Astrocyte (in vitro differentiated cells and primary cell): ENCODE data around the gene SFT2D3. TPM values are rescaled to one million over a fixed set of nuclear protein-coding genes. Genes with fewer than 3 reads are reported as not detected.

ENCODE experiments used
- DNase-seq: peaks from one replicate; pipeline ENCODE4 v3.0.0-alpha.2; 2010; ENCODE audit warnings: low read depth
- FAIRE-seq: peaks from 2 replicates; lab custom pipeline; 2011; peaks lifted over from hg19 to GRCh38; lab: Jason Lieb, UNC
- H2AFZ ChIP-seq: 2 replicates; pipeline ENCODE4 v1.6.0; 2012; ENCODE audit warnings: low read depth, low read length, inconsistent platforms
- H3K27ac ChIP-seq: 2 replicates; pipeline ENCODE4 v1.5.1; 2011; ENCODE audit warnings: low read depth, low read length, inconsistent platforms
- H3K27me3 ChIP-seq: 2 replicates; pipeline ENCODE4 v1.6.0; 2011; ENCODE audit warnings: low read length, inconsistent platforms; ENCODE audit not compliant: insufficient read depth
- H3K36me3 ChIP-seq: 2 replicates; pipeline ENCODE4 v1.5.1; 2011; ENCODE audit warnings: low read length, inconsistent platforms; ENCODE audit not compliant: insufficient read depth
- H3K4me1 ChIP-seq: 2 replicates; pipeline ENCODE4 v1.5.1; 2011; ENCODE audit warnings: low read length, inconsistent platforms; ENCODE audit not compliant: insufficient read depth
- H3K4me2 ChIP-seq: 2 replicates; pipeline ENCODE4 v1.6.0; 2012; ENCODE audit warnings: low read length, inconsistent platforms
- H3K4me3 ChIP-seq: 2 replicates; pipeline ENCODE4 v1.5.1; 2011; ENCODE audit warnings: low read depth, mild to moderate bottlenecking, low read length, inconsistent platforms; ENCODE audit not compliant: insufficient read depth
- H3K79me2 ChIP-seq: 2 replicates; pipeline ENCODE4 v1.6.0; 2012; ENCODE audit warnings: mild to moderate bottlenecking, low read length, inconsistent platforms; ENCODE audit not compliant: insufficient read depth
- H3K9ac ChIP-seq: 2 replicates; pipeline ENCODE4 v1.6.0; 2012; ENCODE audit warnings: mild to moderate bottlenecking, low read length, inconsistent platforms
- H3K9me3 ChIP-seq: 2 replicates; pipeline ENCODE4 v1.5.1; 2012; ENCODE audit warnings: low read depth, mild to moderate bottlenecking, low read length, inconsistent platforms; ENCODE audit not compliant: insufficient read depth
- H4K20me1 ChIP-seq: 2 replicates; pipeline ENCODE4 v1.6.0; 2012; ENCODE audit warnings: low read length, inconsistent platforms; ENCODE audit not compliant: insufficient read depth
- H3K27ac Mint-ChIP-seq: one replicate; pipeline ENCODE4 v1.8.0; 2021; ENCODE audit warnings: mild to moderate bottlenecking, mixed read lengths; ENCODE audit not compliant: unreplicated experiment
- H3K27me3 Mint-ChIP-seq: one replicate; pipeline ENCODE4 v1.8.0; 2021; ENCODE audit warnings: low read depth, mixed read lengths; ENCODE audit not compliant: unreplicated experiment
- H3K36me3 Mint-ChIP-seq: one replicate; pipeline ENCODE4 v1.8.0; 2021; ENCODE audit warnings: low read depth, mixed read lengths; ENCODE audit not compliant: unreplicated experiment
- H3K4me1 Mint-ChIP-seq: one replicate; pipeline ENCODE4 v1.8.0; 2021; ENCODE audit warnings: low read depth, mixed read lengths; ENCODE audit not compliant: unreplicated experiment
- H3K4me3 Mint-ChIP-seq: one replicate; pipeline ENCODE4 v1.8.0; 2021; ENCODE audit warnings: mild to moderate bottlenecking, moderate library complexity, mixed read lengths; ENCODE audit not compliant: unreplicated experiment
- H3K9me3 Mint-ChIP-seq: one replicate; pipeline ENCODE4 v1.8.0; 2021; ENCODE audit warnings: mild to moderate bottlenecking, mixed read lengths; ENCODE audit not compliant: unreplicated experiment
- CTCF ChIP-seq: IDR thresholded peaks from 2 replicates; pipeline ENCODE4 v1.5.1; 2011; ENCODE audit warnings: low read depth, mild to moderate bottlenecking, inconsistent platforms, low read length, moderate library complexity; ENCODE audit not compliant: insufficient read depth
- EZH2 ChIP-seq: IDR thresholded peaks from 2 replicates; pipeline ENCODE4 v1.6.1; 2012; ENCODE audit warnings: mild to moderate bottlenecking, low read length, inconsistent platforms; ENCODE audit not compliant: insufficient read depth
- total RNA-seq: library from RNA; stranded (reverse); gene quantifications from 2 replicates; pipeline ENCODE4 v1.2.1, GENCODE V29; 2021

SFT2D3 gene
- total RNA-seq, 1 donor from 2014 or later: 2.9 TPM

GRCh38 chr2:127740665-127741288 lies 39.5 kb downstream of the SFT2D3 start:
- no peaks in the 10 kb centered on the region for H3K9me3 ChIP-seq
- TF ChIP-seq CTCF: no peak
- TF ChIP-seq EZH2: no peak
- DNase-seq (no peak), FAIRE-seq (peak; percentile 45)
- no peaks in the 10 kb centered on the region for H3K4me1 ChIP-seq
- no peaks in the 10 kb centered on the region for H3K27me3 ChIP-seq
- peaks cover 4% of the 10 kb centered on the region for H3K36me3 Mint-ChIP-seq
- no peak overlapping the region for H2AFZ ChIP-seq
- H3K79me2 ChIP-seq: no peaks in the 10 kb centered on the region
- H3K27me3 Mint-ChIP-seq: no peaks in the 10 kb centered on the region
- H3K9ac ChIP-seq: no peak overlapping the region
- no peak overlapping the region for H3K27ac Mint-ChIP-seq
- H3K9me3 Mint-ChIP-seq: no peaks in the 10 kb centered on the region
- H3K4me3 ChIP-seq: no peak overlapping the region
- no peak overlapping the region for H3K4me3 Mint-ChIP-seq
- H3K36me3 ChIP-seq: peaks cover 21% of the 10 kb centered on the region
- peaks cover 4% of the 10 kb centered on the region for H3K4me1 Mint-ChIP-seq
- H3K27ac ChIP-seq: no peak overlapping the region
- H3K4me2 ChIP-seq: no peak overlapping the region
- H4K20me1 ChIP-seq: no peaks in the 10 kb centered on the region

- H3K4me3 Mint-ChIP-seq: no peak overlapping the region
- no peak overlapping the region for H3K27ac ChIP-seq
- no peaks in the 10 kb centered on the region for H3K27me3 Mint-ChIP-seq
- FAIRE-seq: no peak
- H3K36me3 Mint-ChIP-seq: peaks cover 4% of the 10 kb centered on the region
- no peaks in the 10 kb centered on the region for H3K4me1 Mint-ChIP-seq
- H3K4me1 ChIP-seq: no peaks in the 10 kb centered on the region
- H3K36me3 ChIP-seq: peaks cover 20% of the 10 kb centered on the region
- no peaks in the 10 kb centered on the region for H3K79me2 ChIP-seq
- H3K4me3 ChIP-seq: no peak overlapping the region
- no peaks in the 10 kb centered on the region for H3K27me3 ChIP-seq
- H3K9me3 Mint-ChIP-seq: no peaks in the 10 kb centered on the region
- no peak for DNase-seq
- no peak for TF ChIP-seq CTCF
- TF ChIP-seq EZH2: no peak
- no peak overlapping the region for H3K27ac Mint-ChIP-seq
- H4K20me1 ChIP-seq: no peaks in the 10 kb centered on the region
- no peak overlapping the region for H3K9ac ChIP-seq
- H2AFZ ChIP-seq: no peak overlapping the region
- H3K9me3 ChIP-seq: no peaks in the 10 kb centered on the region
- H3K4me2 ChIP-seq: no peak overlapping the region
Observed at GRCh38 chr2:127743477-127744026, 42.3 kb downstream of the SFT2D3 start.

GRCh38 chr2:127747621-127748020 lies 46.3 kb downstream of the SFT2D3 start:
- Histone ChIP-seq H3K9me3 (no peaks in the 10 kb centered on the region), H4K20me1 (no peaks in the 10 kb centered on the region)

More at GRCh38 chr2:127747621-127748020, 46.3 kb downstream of the SFT2D3 start:
- no peak for FAIRE-seq
- H3K27ac ChIP-seq: no peak overlapping the region
- H3K4me1 ChIP-seq: no peaks in the 10 kb centered on the region
- Mint-ChIP-seq H3K4me1 (peaks cover 4% of the 10 kb centered on the region), H3K27me3 (no peaks in the 10 kb centered on the region), H3K36me3 (peaks cover 2% of the 10 kb centered on the region), H3K27ac (no peak overlapping the region), H3K4me3 (no peak overlapping the region), H3K9me3 (no peaks in the 10 kb centered on the region)
- no peak overlapping the region for H3K4me2 ChIP-seq
- no peaks in the 10 kb centered on the region for H3K79me2 ChIP-seq
- H3K9ac ChIP-seq: no peak overlapping the region
- DNase-seq: no peak
- no peaks in the 10 kb centered on the region for H3K27me3 ChIP-seq
- no peak for TF ChIP-seq CTCF
- TF ChIP-seq EZH2: no peak
- peaks cover 17% of the 10 kb centered on the region for H3K36me3 ChIP-seq
- H2AFZ ChIP-seq: no peak overlapping the region
- no peak overlapping the region for H3K4me3 ChIP-seq
